Motor neuron (in vitro differentiated cells): ENCODE data around the gene AMIGO2. TPM values are rescaled to one million over a fixed set of nuclear protein-coding genes. Genes with fewer than 3 reads are reported as not detected.

ENCODE experiments used
- ATAC-seq, 8 experiments: fragments of 200-7000 bp; cut with Tn5 transposase; replicated peaks in 6 of 8; 2 replicates each; pipeline ENCODE4 v1.8.0; 2021; ENCODE audit warnings: mild to moderate bottlenecking in 8 of 8, moderate library complexity in 8 of 8
- H3K27ac ChIP-seq, 2 donors: fragments of 250-450 bp; sonication (Bioruptor Pico); 2 replicates each; pipeline ENCODE4 v1.9.0; 2021; ENCODE audit warnings: antibody characterized with exemption in 2 of 2, mild to moderate bottlenecking in 2 of 2, moderate library complexity in 1 of 2
- H3K4me1 ChIP-seq, 2 donors: fragments of 250-450 bp; sonication (Bioruptor Pico); replicated peaks in 1 of 2; 2 replicates each; pipeline ENCODE4 v1.6.1; 2021; ENCODE audit warnings: antibody characterized with exemption in 2 of 2, mild to moderate bottlenecking in 2 of 2, moderate library complexity in 1 of 2
- H3K4me3 ChIP-seq, 5 donors: fragments of 250-450 bp; sonication (Bioruptor Pico); 2 replicates each; pipeline ENCODE4 v1.9.0; 2021; ENCODE audit warnings: antibody characterized with exemption in 5 of 5, mild to moderate bottlenecking in 5 of 5, moderate library complexity in 4 of 5
- WGBS, 10 experiments: fragments of 450-650 bp; shearing (Covaris generic); methylation state at CpG; one replicate each; pipeline ENCODE4 v1.0.0; 2022; 5-methylcytosine and 5-hydroxymethylcytosine counted together
- in situ Hi-C, 9 experiments: fragments of 400-800 bp; cut with MboI; loops; one replicate each; pipeline ENCODE4 v1.15.0; 2021; ENCODE audit warnings: low sequenced_read_pairs in 9 of 9, low pct_unique_long_range_greater_than_20kb in 2 of 9; ENCODE audit not compliant: unreplicated experiment in 9 of 9
- total RNA-seq, 8 experiments: library from RNA; unstranded; fragments of 300-600 nt; gene quantifications; 2 replicates each; pipeline versions ENCODE4 v1.2.3 to v1.2.4, GENCODE V29; 2022

AMIGO2 gene
- total RNA-seq, 8 experiments from 2014 or later, result 0.18 to 14.5 (median 3.2) TPM

DNA sequence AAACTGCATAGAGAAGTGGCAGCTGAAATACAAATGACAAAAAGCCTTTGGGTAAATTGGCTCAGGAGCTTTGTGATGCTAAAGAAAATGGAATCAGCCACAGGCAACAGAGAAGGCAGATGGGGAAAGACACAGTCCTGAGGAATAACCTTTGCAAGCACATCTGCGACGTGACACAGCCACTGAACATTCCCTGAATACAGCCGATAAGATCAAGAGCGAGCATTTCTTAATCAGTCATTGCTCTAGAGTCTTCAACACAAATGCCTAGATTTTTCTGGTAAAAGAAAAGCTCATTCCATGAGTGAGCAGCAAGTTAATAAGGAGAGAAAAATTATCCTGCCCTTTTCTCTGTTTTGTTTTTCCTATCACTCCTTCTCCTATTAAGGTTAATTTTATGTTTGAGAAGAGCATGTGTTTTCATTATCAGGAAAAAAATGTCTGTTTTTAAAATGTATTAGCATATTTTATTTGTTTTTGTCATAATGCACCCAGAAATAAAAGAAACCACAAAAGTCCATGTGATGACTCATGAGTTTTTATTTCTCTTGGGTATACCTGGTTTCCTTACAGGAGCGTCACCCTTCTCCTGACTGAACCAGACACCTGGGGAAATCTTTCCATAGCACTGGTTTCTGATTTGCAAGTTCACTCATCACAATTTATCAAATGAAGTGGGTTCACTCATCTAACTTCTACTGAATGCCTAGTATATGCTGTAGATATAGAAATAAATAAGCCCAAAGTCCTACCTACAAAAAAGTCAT is 45.8 kb downstream of the AMIGO2 start:
- in situ Hi-C loops, result loop anchor here in 5 of 9 experiments (25.0 kb wide), 4 partner anchors 278 to 653 kb away; no protein-coding TSS in a partner anchor
- H3K27ac ChIP-seq, result no peak overlapping the region
- 39 to 100% (median 71%) methylated on average over 1 to 5 of the region's 5 CpGs; no CpG with 5 or more reads in 1 of the 10 experiments for WGBS, 10 experiments
- H3K4me3 ChIP-seq, result no peak overlapping the region
- peaks cover 0 to 8% of the 10 kb centered on the region in 2 donors for H3K4me1 ChIP-seq
- ATAC-seq, result peak in 1 of 8 experiments; percentile 51

DNA sequence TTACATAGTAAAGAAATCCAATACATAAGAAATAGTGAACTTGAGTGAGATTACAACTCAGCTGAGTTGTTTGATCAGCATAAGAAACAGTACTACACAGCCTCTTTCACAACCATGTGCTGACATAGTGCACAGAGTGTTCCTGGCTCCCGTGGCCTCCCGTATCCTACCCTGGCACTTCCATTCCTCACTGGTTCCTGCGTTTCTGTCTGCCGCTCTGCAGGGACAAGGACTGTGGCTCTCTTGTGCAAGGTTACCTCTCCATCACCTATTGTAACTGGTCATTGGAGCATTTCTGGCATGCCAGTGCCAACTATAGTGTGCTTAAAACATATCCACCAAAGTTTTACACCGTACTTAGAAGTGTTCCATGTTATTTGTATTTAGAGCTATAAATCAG is 46.7 kb downstream of the AMIGO2 start:
- peak in 5 of 8 experiments; percentile 39 to 72 (median 47) for ATAC-seq
- WGBS, 10 experiments, result 0 to 92% (median 37%) methylated on average over 1 to 5 of the region's 5 CpGs
- peaks cover 0 to 8% of the 10 kb centered on the region in 2 donors for H3K4me1 ChIP-seq
- no peak overlapping the region for H3K27ac ChIP-seq
- in situ Hi-C loops, result loop anchor here in 5 of 9 experiments (25.0 kb wide), 4 partner anchors 279 to 654 kb away; no protein-coding TSS in a partner anchor
- no peak overlapping the region for H3K4me3 ChIP-seq

DNA sequence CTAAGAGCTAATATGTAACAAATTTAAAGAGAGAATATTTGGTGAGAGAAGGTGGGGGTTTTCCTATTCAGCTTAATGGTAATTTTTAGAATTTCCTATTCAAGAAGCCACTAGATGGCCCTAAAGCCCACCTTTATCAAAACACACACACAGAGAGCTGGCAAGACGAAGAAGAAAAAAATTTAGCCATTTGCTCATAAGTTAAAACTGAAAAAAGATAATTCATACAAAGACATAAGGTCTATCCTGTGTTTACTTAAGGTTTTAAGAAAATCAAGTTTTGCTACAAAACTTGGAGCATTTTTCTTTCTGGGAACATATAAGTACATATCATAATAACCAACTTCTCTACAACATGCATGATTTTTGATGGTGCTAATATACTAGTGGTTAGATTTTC is 47.1 kb downstream of the AMIGO2 start:
- H3K4me1 ChIP-seq, result peaks cover 0 to 8% of the 10 kb centered on the region in 2 donors
- ATAC-seq, result peak; percentile 42 to 85 (median 60)
- no peak overlapping the region for H3K27ac ChIP-seq
- in situ Hi-C loops, result loop anchor here in 5 of 9 experiments (25.0 kb wide), 4 partner anchors 280 to 655 kb away; no protein-coding TSS in a partner anchor
- no peak overlapping the region for H3K4me3 ChIP-seq
- WGBS, 10 experiments, result 0 to 30% (median 15%) methylated on average over 1 of the region's 1 CpG; no CpG with 5 or more reads in 2 of the 10 experiments

DNA sequence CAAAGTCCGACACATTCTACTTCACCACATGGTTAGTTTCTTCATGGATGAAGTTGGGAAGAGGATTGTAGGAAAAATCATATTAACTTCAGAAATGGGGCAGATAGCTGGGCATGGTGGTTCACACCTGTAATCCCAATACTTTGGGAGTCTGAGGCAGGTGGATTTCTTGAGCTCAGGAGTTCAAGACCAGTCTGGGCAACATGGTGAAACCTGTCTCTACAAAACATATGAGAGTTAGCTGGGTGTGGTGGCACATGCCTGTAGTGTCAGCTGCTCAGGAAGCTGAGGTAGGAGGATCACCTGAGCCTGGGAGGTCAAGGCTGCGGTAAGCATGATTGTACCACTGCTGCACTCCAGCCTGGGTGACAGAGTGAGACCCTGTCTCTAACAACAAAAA is 49.9 kb downstream of the AMIGO2 start:
- Histone ChIP-seq H3K4me1 (peaks cover 0 to 8% of the 10 kb centered on the region in 2 donors), H3K4me3 (no peak overlapping the region), H3K27ac (no peak overlapping the region)
- in situ Hi-C loops, result loop anchor here in 5 of 9 experiments (25.0 kb wide), 4 partner anchors 282 to 657 kb away; no protein-coding TSS in a partner anchor
- no peak for ATAC-seq
- 75 to 100% (median 94%) methylated on average over 1 to 2 of the region's 2 CpGs; no CpG with 5 or more reads in 3 of the 10 experiments for WGBS, 10 experiments

DNA sequence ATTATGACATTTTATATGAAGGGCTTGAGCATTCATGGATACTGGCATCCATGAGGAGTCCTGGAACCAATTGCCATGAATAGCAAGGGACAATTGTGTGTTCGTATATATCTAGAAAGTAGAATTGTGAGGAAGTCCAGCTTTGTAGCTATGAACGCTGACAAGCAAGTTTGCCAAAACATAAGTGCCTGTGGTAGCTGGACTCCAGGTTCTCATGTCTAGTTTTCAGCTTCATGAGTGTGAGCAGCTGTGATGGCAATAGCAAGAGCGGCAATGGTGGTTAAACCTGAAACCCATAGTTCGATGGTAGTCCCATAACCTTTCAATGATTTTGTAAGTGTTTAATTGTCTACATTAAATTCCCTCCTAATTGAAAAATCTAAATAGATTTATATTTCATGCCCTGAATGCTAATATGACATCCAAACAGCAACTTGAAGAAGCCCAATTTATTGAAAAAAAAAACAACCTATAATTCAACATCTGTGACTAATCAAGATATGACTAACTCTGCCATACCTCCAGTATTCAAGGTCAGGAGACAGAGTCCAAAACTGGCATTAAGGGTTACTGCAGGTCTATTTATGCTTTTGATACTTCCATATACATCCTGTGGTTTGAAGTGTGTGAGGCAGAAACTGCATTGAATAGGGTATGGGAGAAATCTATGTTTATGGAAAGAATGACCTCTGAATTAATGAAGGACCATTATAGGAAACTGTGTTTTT is 50.6 kb downstream of the AMIGO2 start:
- H3K4me3 ChIP-seq, result no peak overlapping the region
- H3K4me1 ChIP-seq, result peaks cover 0 to 4% of the 10 kb centered on the region in 2 donors
- 60 to 100% (median 82%) methylated on average over 1 to 4 of the region's 4 CpGs; no CpG with 5 or more reads in 2 of the 10 experiments for WGBS, 10 experiments
- no peak for ATAC-seq
- no peak overlapping the region for H3K27ac ChIP-seq
- in situ Hi-C loops, result loop anchor here in 5 of 9 experiments (25.0 kb wide), 4 partner anchors 283 to 658 kb away; no protein-coding TSS in a partner anchor

DNA sequence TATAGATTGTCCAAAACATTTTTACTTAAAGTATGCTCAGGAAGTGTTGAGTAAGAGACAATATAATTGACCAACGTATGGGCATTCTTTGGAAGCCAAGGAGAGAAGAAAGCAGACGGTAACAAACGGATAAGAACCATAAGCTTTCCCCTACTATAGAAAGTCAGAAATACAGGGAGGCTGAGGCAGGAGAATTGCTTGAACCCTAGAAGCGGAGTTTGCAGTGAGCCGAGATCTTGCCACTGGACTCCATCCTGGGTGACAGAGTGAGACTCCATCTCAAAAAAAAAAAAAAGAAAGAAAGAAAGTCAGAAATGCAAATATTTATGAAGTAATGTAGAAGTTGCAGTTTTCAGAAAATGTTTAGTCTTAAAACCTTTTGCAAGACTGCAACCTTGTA is 51.6 kb downstream of the AMIGO2 start:
- ATAC-seq, result no peak
- 58 to 100% (median 86%) methylated on average over 1 to 5 of the region's 5 CpGs for WGBS, 10 experiments
- Histone ChIP-seq H3K4me3 (no peak overlapping the region), H3K27ac (no peak overlapping the region), H3K4me1 (no peaks in the 10 kb centered on the region)
- in situ Hi-C loops, result loop anchor here in 5 of 9 experiments (25.0 kb wide), 4 partner anchors 284 to 659 kb away; no protein-coding TSS in a partner anchor

Other genes with a start within 250 kb of the AMIGO2 start
- 1 to 10 TPM in 2 of 8 experiments, under 1 TPM in 6; 0.05 to 7.5 (median 0.61) TPM for gene PCED1B, start 338 bp downstream of the AMIGO2 start, total RNA-seq